GM18519 (cell line): ENCODE measurements around the gene CCM2.
"Not testable (repeated sequence)": the region's sequence is repeated elsewhere in the genome, so short reads cannot be mapped to it uniquely, and the experiment has no call there.

Experiments
- ATAC-seq: cut with Tn5 transposase; IDR thresholded peaks from one replicate; pipeline ENCODE4 v1.9.1; 2021; ENCODE audit warnings: mild to moderate bottlenecking, moderate library complexity; ENCODE audit not compliant: unreplicated experiment, low FRiP score

CCM2 gene

GRCh38 chr7:45092100-45092930, 92.3 kb downstream of the CCM2 start:
- no peak for ATAC-seq

- no peak for ATAC-seq
These were observed 92.9 kb downstream of the CCM2 start for GRCh38 chr7:45092931-45093235.

GRCh38 chr7:45098983-45099839, 99.2 kb downstream of the CCM2 start:
- no peak for ATAC-seq

- no peak for ATAC-seq
These were observed 100.1 kb downstream of the CCM2 start for GRCh38 chr7:45099891-45100760.

GRCh38 chr7:45100761-45101480, 100.9 kb downstream of the CCM2 start:
- no peak for ATAC-seq

GRCh38 chr7:45101748-45102147, 101.7 kb downstream of the CCM2 start:
- no peak for ATAC-seq

- no peak for ATAC-seq
These were observed 103.0 kb downstream of the CCM2 start for GRCh38 chr7:45102785-45103712.

- no peak for ATAC-seq
These were observed 104.2 kb downstream of the CCM2 start for GRCh38 chr7:45103958-45104843.

- no peak for ATAC-seq
These were observed 105.0 kb downstream of the CCM2 start for GRCh38 chr7:45104844-45105587.

- ATAC-seq = no peak
These were observed 105.7 kb downstream of the CCM2 start for GRCh38 chr7:45105588-45106188.

GRCh38 chr7:45106820-45107219, 106.8 kb downstream of the CCM2 start:
- ATAC-seq = no peak

- no peak for ATAC-seq
These were observed 107.4 kb downstream of the CCM2 start for GRCh38 chr7:45107356-45107755.

GRCh38 chr7:45108863-45109262, 108.9 kb downstream of the CCM2 start:
- no peak for ATAC-seq

GRCh38 chr7:45111298-45112223, 111.6 kb downstream of the CCM2 start, which contains the start of gene TBRG4:
TBRG4 (minus strand) TSS chr7:45111697; CDS start chr7:45109237, 2,460 bp downstream.
- ATAC-seq = peak; percentile 82

- ATAC-seq = no peak
These were observed 112.6 kb downstream of the CCM2 start for GRCh38 chr7:45112648-45113047.

- not testable (repeated sequence) for ATAC-seq
These were observed 114.3 kb downstream of the CCM2 start for GRCh38 chr7:45114257-45114656.
